Cardiac fibroblast (primary cell): ENCODE measurements around the gene TGIF2.

Experiments
- DNase-seq, 2 donors: peaks; one replicate each; pipeline versions ENCODE4 v3.0.0 to v3.0.0-alpha.2; 2010; ENCODE audit warnings: low read depth in 2 of 2
- H3K4me3 ChIP-seq, 2 donors: replicated peaks in 1 of 2; 1 replicate in 1 of 2; 2 replicates in 1 of 2; pipeline ENCODE4 v1.5.1; 2011; ENCODE audit warnings: low read depth in 2 of 2, low read length in 2 of 2, mild to moderate bottlenecking in 2 of 2, moderate library complexity in 1 of 2
- TF ChIP-seq, protein P1 (sequence below): IDR thresholded peaks from one replicate; pipeline ENCODE4 v1.5.1; 2011; ENCODE audit warnings: low read depth, mild to moderate bottlenecking, low read length, inconsistent platforms

The TGIF2 gene

DNA sequence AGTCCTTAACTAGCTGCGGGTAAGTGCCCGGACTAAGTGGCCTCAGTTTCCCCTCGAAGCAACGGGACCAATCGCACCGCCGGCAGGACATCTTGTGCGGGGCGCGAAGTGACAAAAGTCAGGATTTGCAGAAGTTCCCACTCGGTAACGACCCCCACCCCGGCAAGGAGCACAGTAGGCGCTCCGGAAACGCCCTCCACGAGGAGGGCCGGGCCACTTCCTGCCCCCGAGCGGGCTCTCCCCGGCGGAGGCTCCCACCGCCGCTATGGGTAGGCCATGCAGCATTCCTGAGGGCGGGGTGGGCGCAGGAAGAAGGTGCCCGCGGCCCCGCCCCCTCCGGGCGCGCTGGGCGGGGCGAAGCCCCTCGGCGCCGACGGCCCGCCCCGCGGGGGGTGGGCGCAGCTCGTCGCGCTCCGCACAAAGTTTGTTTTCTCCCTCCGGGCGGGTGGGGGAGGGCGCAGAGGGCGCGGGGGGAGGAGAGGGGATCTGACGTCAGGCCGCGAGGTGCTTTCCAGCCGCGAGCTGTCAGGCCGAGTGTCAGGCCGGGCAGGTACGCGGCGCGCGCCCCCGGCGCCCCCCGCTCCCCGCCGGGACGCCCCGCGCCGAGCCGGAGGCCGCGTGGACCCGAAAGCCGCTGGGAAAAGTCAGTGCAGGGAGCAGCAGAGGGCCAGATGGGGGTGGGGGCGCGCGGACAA, at the start of gene TGIF2:
Gene TGIF2, plus strand, starts transcription at position 495 of the 695 bp plus-strand sequence. CDS start 5,178 bp downstream, outside the sequence.
- TF ChIP-seq, protein P1, sequence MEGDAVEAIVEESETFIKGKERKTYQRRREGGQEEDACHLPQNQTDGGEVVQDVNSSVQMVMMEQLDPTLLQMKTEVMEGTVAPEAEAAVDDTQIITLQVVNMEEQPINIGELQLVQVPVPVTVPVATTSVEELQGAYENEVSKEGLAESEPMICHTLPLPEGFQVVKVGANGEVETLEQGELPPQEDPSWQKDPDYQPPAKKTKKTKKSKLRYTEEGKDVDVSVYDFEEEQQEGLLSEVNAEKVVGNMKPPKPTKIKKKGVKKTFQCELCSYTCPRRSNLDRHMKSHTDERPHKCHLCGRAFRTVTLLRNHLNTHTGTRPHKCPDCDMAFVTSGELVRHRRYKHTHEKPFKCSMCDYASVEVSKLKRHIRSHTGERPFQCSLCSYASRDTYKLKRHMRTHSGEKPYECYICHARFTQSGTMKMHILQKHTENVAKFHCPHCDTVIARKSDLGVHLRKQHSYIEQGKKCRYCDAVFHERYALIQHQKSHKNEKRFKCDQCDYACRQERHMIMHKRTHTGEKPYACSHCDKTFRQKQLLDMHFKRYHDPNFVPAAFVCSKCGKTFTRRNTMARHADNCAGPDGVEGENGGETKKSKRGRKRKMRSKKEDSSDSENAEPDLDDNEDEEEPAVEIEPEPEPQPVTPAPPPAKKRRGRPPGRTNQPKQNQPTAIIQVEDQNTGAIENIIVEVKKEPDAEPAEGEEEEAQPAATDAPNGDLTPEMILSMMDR: no peak
- DNase-seq: peak; percentile 52 to 87
- H3K4me3 ChIP-seq: peak within 1 kb of the TSS; percentile 64 to 85

DNA sequence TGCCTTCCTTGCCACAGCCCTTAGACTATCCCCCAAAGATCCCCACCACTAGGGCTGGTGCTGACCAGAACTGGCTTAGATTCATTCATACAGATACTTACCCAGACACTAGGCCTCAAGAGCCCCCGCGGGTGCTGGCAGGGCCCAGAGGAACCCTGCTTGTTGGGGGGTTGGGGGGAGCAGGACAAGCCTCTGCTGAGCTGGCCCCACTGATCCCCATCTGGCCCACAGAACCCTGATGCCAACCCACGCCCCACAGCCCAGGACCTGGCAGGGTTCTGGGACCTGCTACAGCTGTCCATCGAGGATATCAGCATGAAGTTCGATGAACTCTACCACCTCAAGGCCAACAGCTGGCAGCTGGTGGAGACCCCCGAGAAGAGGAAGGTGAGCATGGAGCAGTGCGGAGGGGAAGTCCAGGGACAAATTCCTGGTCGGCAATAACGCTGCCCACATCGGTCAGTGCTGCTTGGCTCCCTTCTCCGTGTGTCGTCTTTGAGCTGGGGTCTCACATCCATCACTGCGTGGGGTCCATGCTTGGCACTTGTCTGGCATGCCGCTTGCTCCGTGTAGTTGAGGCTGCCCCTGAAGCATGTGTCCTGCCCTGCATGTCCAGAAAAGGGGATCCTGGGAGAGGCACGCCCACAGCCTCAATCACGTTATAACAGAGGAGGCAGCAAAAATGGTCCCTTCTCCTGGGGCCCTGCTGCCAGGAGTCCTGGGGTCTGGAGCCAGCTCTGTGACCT, 47.6 kb upstream of the TGIF2 start:
- TF ChIP-seq, protein P1: no peak
- no peak overlapping the region for H3K4me3 ChIP-seq
- DNase-seq: no peak

DNA sequence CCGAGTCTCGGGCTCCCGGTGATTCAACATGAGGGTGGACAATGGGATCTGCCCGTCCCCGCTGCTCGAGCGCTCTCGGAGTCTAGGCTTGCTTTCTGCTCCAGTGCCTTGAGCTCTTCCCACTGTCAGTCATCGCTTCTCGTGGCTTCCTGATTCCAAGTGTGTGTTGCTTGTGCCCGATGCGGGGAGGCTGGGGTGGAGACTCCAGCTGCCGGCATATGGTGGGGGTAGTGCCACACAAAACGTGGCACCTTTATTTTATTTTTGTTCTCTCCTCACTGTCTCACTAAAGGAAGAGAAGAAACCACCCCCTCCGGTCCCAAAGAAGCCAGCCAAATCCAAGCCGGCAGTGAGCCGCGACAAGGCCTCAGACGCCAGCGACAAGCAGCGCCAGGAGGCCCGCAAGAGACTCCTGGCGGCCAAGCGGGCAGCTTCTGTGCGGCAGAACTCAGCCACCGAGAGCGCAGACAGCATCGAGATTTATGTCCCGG, 46.8 kb upstream of the TGIF2 start:
- DNase-seq: no peak
- H3K4me3 ChIP-seq: no peak overlapping the region
- TF ChIP-seq, protein P1: no peak

DNA sequence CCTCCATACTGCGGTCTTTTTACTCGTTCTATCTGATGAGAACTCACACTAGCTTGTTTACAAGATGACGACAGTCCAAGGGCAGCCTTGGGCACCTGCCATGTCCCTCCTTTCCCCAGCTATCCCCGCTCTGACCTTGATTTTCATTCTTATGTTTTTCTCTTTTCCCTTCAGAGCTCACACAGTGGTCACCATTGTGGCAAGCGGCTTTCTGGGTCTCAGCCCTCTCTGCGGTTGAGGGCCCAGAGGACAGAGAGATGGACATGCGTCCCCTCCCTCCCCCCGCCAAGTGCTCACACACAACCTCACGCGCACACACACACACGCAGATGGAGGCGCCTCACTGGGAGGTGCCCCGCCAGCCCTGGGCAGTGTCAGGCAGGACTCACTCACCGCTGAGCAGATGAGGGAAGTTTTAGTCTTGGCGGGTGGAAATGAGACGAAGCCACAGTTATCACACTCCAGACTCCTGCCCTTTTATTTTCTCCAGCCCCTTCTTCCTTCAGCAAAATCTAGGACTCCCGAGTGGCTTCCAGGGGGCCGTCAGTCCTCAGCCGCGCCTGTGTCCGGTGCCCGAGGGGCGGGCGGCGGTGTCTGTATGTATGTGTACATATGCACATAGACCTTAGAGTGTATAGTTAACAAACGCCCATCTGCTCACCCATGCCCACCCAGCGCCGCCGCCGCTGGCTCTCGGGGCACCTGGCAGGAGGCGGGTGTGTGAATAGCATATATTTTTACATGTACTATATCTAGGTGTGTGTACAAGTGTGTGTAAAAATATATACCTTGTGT, 45.9 kb upstream of the TGIF2 start:
- no peak overlapping the region for H3K4me3 ChIP-seq
- TF ChIP-seq, protein P1: no peak
- no peak for DNase-seq

DNA sequence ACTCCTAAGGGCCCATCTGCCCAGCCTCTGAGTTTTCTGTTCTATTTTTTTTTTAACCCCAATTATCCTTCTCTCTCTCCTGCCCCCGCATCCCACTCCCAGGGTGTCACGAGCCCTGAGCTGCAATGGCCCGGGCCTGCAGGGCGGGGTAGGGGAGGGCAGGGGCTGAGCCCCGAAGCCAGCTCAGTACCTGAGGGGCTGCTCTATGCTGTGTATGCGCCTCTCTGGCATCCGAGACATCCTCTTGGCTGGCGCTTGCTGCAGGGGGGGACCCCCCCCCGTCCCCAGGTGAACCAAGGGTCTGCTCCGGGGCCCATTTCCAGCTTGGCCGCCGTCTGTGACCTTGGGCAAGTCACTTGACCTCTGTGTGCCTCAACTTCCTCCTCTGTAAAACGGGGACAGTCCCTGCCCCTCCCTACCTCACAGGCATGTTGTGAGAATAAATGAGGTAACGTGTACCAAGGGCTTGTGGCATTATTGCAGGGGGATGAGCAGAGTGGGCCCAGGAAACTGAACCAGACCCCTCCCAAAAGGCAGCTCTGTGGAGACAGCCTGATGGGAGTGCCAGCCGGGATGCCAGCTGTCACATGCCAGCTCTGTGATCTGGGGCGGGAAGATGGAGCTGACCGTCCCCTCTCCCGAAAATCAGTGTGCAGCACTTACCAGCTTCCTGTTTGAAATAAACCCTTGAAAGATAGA, 45.1 kb upstream of the TGIF2 start:
- no peak for DNase-seq
- TF ChIP-seq, protein P1: no peak
- H3K4me3 ChIP-seq: no peak overlapping the region

DNA sequence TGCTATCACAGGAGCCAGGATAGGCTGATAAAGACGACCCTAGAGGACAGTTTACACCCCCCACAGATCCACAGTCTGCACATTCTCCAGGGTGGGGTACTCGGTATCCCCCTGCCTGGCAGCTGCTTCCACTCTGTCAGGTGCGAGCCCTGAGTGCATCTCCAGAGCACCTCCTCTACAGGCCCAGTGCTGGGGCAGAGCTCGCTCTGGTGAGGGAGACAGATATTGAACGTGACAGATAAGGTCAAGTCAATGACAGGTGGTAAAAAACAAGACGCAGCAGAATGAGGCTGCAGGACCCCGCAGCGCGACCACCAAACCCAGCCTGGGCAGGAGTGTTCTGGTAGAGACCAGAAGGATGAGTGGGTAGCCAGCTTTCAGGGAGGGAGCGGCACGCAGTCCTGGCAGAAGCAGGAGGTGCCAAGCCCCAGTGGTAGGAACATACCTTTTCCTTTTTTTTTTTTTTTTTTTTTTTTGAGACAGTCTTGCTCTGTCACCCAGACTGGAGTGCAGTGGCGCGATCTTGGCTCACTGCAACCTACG, 44.5 kb upstream of the TGIF2 start:
- no peak overlapping the region for H3K4me3 ChIP-seq
- no peak for DNase-seq
- TF ChIP-seq, protein P1: no peak
